Stomach (tissue), 9 donors: ENCODE measurements around the gene CAPN15. TPM values are rescaled to one million over a fixed set of nuclear protein-coding genes. Genes with fewer than 3 reads are reported as not detected.

Experiments
- DNase-seq, 2 donors: peaks; one replicate each; pipeline versions ENCODE4 v3.0.0 to v3.0.0-alpha.2; 2013 to 2019
- H3K27ac ChIP-seq, 5 donors: fragments of 200-600 bp in 4 of 5; sonication (generic) in 4 of 5; one replicate each; pipeline ENCODE4 v1.5.1; 2013 to 2019; ENCODE audit warnings: mild to moderate bottlenecking in 1 of 5, moderate library complexity in 1 of 5
- H3K27me3 ChIP-seq, 3 donors: fragments of 200-600 bp; sonication (generic); one replicate each; pipeline ENCODE4 v1.5.1; 2017 to 2019; ENCODE audit warnings: mixed run types in 1 of 3
- H3K36me3 ChIP-seq, 4 donors: fragments of 200-600 bp; sonication (generic); 1 replicate in 3 of 4; 2 replicates in 1 of 4; pipeline ENCODE4 v1.5.1; 2016 to 2019
- H3K4me1 ChIP-seq, 4 donors: fragments of 200-600 bp; sonication (generic); one replicate each; pipeline ENCODE4 v1.5.1; 2016 to 2019
- H3K4me3 ChIP-seq, 4 donors: fragments of 200-600 bp; sonication (generic) in 3 of 4; one replicate each; pipeline ENCODE4 v1.5.1; 2016 to 2019; ENCODE audit warnings: mild to moderate bottlenecking in 1 of 4
- H3K9me3 ChIP-seq, 4 donors: fragments of 200-600 bp; sonication (generic); one replicate each; pipeline ENCODE4 v1.5.1; 2016 to 2019
- CTCF ChIP-seq, 7 experiments: fragments of 450-650 bp in 4 of 7; fragments of 200-600 bp in 3 of 7; sonication (generic) in 3 of 7; IDR thresholded peaks; one replicate each; pipeline ENCODE4 v1.5.1; 2016 to 2019; ENCODE audit warnings: antibody characterized with exemption in 7 of 7, control low read depth in 2 of 7, mild to moderate bottlenecking in 1 of 7
- EP300 ChIP-seq: sonication (generic); formaldehyde crosslinking; IDR thresholded peaks from one replicate; pipeline ENCODE4 v1.6.1; 2017; ENCODE audit warnings: antibody characterized with exemption
- POLR2A ChIP-seq, 4 donors: fragments of 450-650 bp; IDR thresholded peaks; one replicate each; pipeline ENCODE4 v1.6.1; 2016; ENCODE audit warnings: antibody characterized with exemption in 4 of 4, control low read depth in 2 of 4, mild to moderate bottlenecking in 1 of 4, moderate library complexity in 1 of 4
- POLR2AphosphoS5 ChIP-seq, 3 donors: sonication (generic); formaldehyde crosslinking; IDR thresholded peaks; one replicate each; pipeline ENCODE4 v1.6.1; 2016; ENCODE audit warnings: antibody characterized with exemption in 3 of 3
- WGBS, 5 donors: extraction: QIAGEN DNeasy Blood & Tissue Kit in 3 of 5; methylation state at CpG; one replicate each; pipeline versions ENCODE4 v1.1.5 to v1.1.7; 2013 to 2018; 5-methylcytosine and 5-hydroxymethylcytosine counted together
- intact Hi-C: fragments of 100-400 bp; cut with DNase I; formaldehyde crosslinking; loops from one replicate; pipeline ENCODE4 v1.15.1; 2023; ENCODE audit warnings: low total_unique reads
- polyA plus RNA-seq, 3 donors: library from polyadenylated mRNA; stranded (reverse); fragments of 200-250 nt; gene quantifications; one replicate each; pipeline ENCODE4 v1.2.3, GENCODE V29; 2013
- total RNA-seq, 5 donors: library from RNA; depleted of rRNA; stranded (reverse); fragments of >200 nt; gene quantifications; one replicate each; pipeline versions ENCODE4 v1.1.0 to v1.2.3, GENCODE V29; 2014 to 2016
- donor health status: healthy with polysubstance abuse.
- donor health status: Bipolar disorder and iron deficiency.
- donor health status: healthy.

The CAPN15 gene
- total and polyA plus RNA-seq, 8 donors, result 25.2 to 235 (median 35.0) TPM

GRCh38 chr16:586645-587590 lies 59.4 kb downstream of the CAPN15 start:
- peak in 1 of 2 donors; percentile 40 for DNase-seq
- Histone ChIP-seq H3K27me3 (peaks cover 0 to 11% (median 0%) of the 10 kb centered on the region in 3 donors), H3K4me3 (no peak overlapping the region), H3K4me1 (peaks cover 30 to 64% (median 54%) of the 10 kb centered on the region in 4 donors), H3K9me3 (no peaks in the 10 kb centered on the region), H3K36me3 (peaks cover 0 to 13% (median 3%) of the 10 kb centered on the region in 4 donors), H3K27ac (peak overlapping the region in 1 of 5 donors; percentile 97)
- TF ChIP-seq EP300 (no peak), POLR2A (IDR thresholded peaks at IDR 0.05) (no peak), CTCF (IDR thresholded peaks at IDR 0.05) (no peak), POLR2AphosphoS5 (IDR thresholded peaks at IDR 0.05) (no peak)
- 59 to 75% (median 63%) methylated on average over 7 to 14 of the region's 14 CpGs for WGBS, 5 donors
- intact Hi-C loops, result no loop called here

- intact Hi-C loops, result no loop called here
- H3K27me3 ChIP-seq, result peaks cover 0 to 11% (median 0%) of the 10 kb centered on the region in 3 donors
- peak overlapping the region; percentile 68 to 88 (median 82) for H3K4me3 ChIP-seq
- peak; percentile 56 to 86 for DNase-seq
- WGBS, 5 donors, result 0 to 2% (median 0%) methylated on average over 4 to 21 of the region's 21 CpGs
- H3K27ac ChIP-seq, result peak overlapping the region; percentile 95 to 100 (median 98)
- peaks cover 0 to 3% (median 0%) of the 10 kb centered on the region in 4 donors for H3K36me3 ChIP-seq
- no peaks in the 10 kb centered on the region for H3K9me3 ChIP-seq
- peaks cover 45 to 76% (median 63%) of the 10 kb centered on the region in 4 donors for H3K4me1 ChIP-seq
- TF ChIP-seq CTCF (IDR thresholded peaks at IDR 0.05), result no peak
- TF ChIP-seq EP300, result no peak
- no peak for TF ChIP-seq POLR2A (IDR thresholded peaks at IDR 0.05)
- no peak for TF ChIP-seq POLR2AphosphoS5 (IDR thresholded peaks at IDR 0.05)
Observed at GRCh38 chr16:588639-588888, 61.1 kb downstream of the CAPN15 start.

- peak; percentile 98 for DNase-seq
- intact Hi-C loops, result no loop called here
- Histone ChIP-seq H3K27me3 (peaks cover 0 to 11% (median 0%) of the 10 kb centered on the region in 3 donors), H3K4me1 (peaks cover 51 to 76% (median 65%) of the 10 kb centered on the region in 4 donors), H3K9me3 (no peaks in the 10 kb centered on the region), H3K27ac (peak overlapping the region; percentile 95 to 100 (median 98)), H3K36me3 (peaks cover 0 to 6% (median 0%) of the 10 kb centered on the region in 4 donors), H3K4me3 (peak overlapping the region; percentile 68 to 88 (median 82))
- 0 to 2% (median 1%) methylated on average over 24 to 107 of the region's 107 CpGs for WGBS, 5 donors
- TF ChIP-seq CTCF (IDR thresholded peaks at IDR 0.05), result no peak
- TF ChIP-seq POLR2AphosphoS5 (IDR thresholded peaks at IDR 0.05), result peak; percentile 52 to 95 (median 93)
- no peak for TF ChIP-seq EP300
- peak in 1 of 4 donors; percentile 58 for TF ChIP-seq POLR2A (IDR thresholded peaks at IDR 0.05)
Observed at GRCh38 chr16:588889-589657, 61.6 kb downstream of the CAPN15 start.

GRCh38 chr16:589658-590187 lies 62.2 kb downstream of the CAPN15 start, which contains the start of gene RAB40C:
TSS of gene RAB40C (plus strand) at chr16:590066. CDS start at chr16:590292, 226 bp downstream.
- peak; percentile 98 to 100 for DNase-seq
- intact Hi-C loops, result no loop called here
- TF ChIP-seq EP300 (no peak), POLR2A (IDR thresholded peaks at IDR 0.05) (no peak), CTCF (IDR thresholded peaks at IDR 0.05) (peak in 1 of 7 experiments; percentile 29), POLR2AphosphoS5 (IDR thresholded peaks at IDR 0.05) (peak in 1 of 3 donors; percentile 44)
- Histone ChIP-seq H3K4me3 (peak within 1 kb of the TSS; percentile 76 to 89 (median 84)), H3K4me1 (peaks cover 54 to 78% (median 69%) of the 10 kb centered on the region in 4 donors), H3K27me3 (peaks cover 0 to 11% (median 0%) of the 10 kb centered on the region in 3 donors), H3K9me3 (no peaks in the 10 kb centered on the region), H3K36me3 (peaks cover 0 to 6% (median 0%) of the 10 kb centered on the region in 4 donors), H3K27ac (peak within 1 kb of the TSS; percentile 95 to 100 (median 98))
- 0 to 1% (median 1%) methylated on average over 6 to 67 of the region's 67 CpGs for WGBS, 5 donors
